ENCODE data around the gene ARID1A.

ARID1A gene

GRCh38 chr1:26759531-26759930 is 63.7 kb downstream of the ARID1A start:
- no peaks in the 10 kb centered on the region for H3K27me3 ChIP-seq (ENCODE audit: low read length)
- peaks cover 42% of the 10 kb centered on the region for H3K79me2 ChIP-seq (ENCODE audit: insufficient read depth, low read length)
- no peak for TF ChIP-seq EZH2phosphoT487 (conservative IDR thresholded peaks at IDR 0.05; ENCODE audit: low read length)
- no peak for TF ChIP-seq CTCF (IDR thresholded peaks at IDR 0.05; ENCODE audit: insufficient read depth, low read length, poor library complexity, severe bottlenecking)
- no peak overlapping the region for H2AFZ ChIP-seq (ENCODE audit: low read depth, low read length, severe bottlenecking)
- H3F3A ChIP-seq (ENCODE audit: insufficient read depth), result no peaks in the 10 kb centered on the region
- no peak overlapping the region for H3K4me3 ChIP-seq (ENCODE audit: insufficient read depth, low read length, poor library complexity, severe bottlenecking)
- no peaks in the 10 kb centered on the region for H4K20me1 ChIP-seq (ENCODE audit: low read depth, low read length)
- no peaks in the 10 kb centered on the region for H3K9me3 ChIP-seq (ENCODE audit: insufficient read depth, low read length)
- H3K36me3 ChIP-seq (ENCODE audit: low read length), result peaks cover 49% of the 10 kb centered on the region
- H3K9me2 ChIP-seq (replicated peaks; ENCODE audit: insufficient read depth, low read length), result no peaks in the 10 kb centered on the region
- H3K9ac ChIP-seq (ENCODE audit: low read length), result no peak overlapping the region
- no peak overlapping the region for H3K4me2 ChIP-seq (ENCODE audit: low read depth, low read length, poor library complexity, severe bottlenecking)
- no peak overlapping the region for H3K27ac ChIP-seq (ENCODE audit: low read depth, low read length)

- Histone ChIP-seq H4K20me1 (ENCODE audit: low read depth, low read length) (no peaks in the 10 kb centered on the region), H3K79me2 (ENCODE audit: insufficient read depth, low read length) (peaks cover 31% of the 10 kb centered on the region), H2AFZ (ENCODE audit: low read depth, low read length, severe bottlenecking) (no peak overlapping the region), H3K4me2 (ENCODE audit: low read depth, low read length, poor library complexity, severe bottlenecking) (no peak overlapping the region), H3F3A (ENCODE audit: insufficient read depth) (no peaks in the 10 kb centered on the region), H3K27ac (ENCODE audit: low read depth, low read length) (no peak overlapping the region), H3K36me3 (ENCODE audit: low read length) (peaks cover 50% of the 10 kb centered on the region), H3K9me3 (ENCODE audit: insufficient read depth, low read length) (no peaks in the 10 kb centered on the region), H3K9me2 (replicated peaks; ENCODE audit: insufficient read depth, low read length) (no peaks in the 10 kb centered on the region), H3K27me3 (ENCODE audit: low read length) (no peaks in the 10 kb centered on the region), H3K9ac (ENCODE audit: low read length) (no peak overlapping the region), H3K4me3 (ENCODE audit: insufficient read depth, low read length, poor library complexity, severe bottlenecking) (no peak overlapping the region)
- TF ChIP-seq EZH2phosphoT487 (conservative IDR thresholded peaks at IDR 0.05; ENCODE audit: low read length) (no peak), CTCF (IDR thresholded peaks at IDR 0.05; ENCODE audit: insufficient read depth, low read length, poor library complexity, severe bottlenecking) (no peak)
Observed at GRCh38 chr1:26761217-26761616, 65.4 kb downstream of the ARID1A start.

- H2AFZ ChIP-seq (ENCODE audit: low read depth, low read length, severe bottlenecking), result no peak overlapping the region
- H3K36me3 ChIP-seq (ENCODE audit: low read length), result peaks cover 56% of the 10 kb centered on the region
- no peak overlapping the region for H3K4me3 ChIP-seq (ENCODE audit: insufficient read depth, low read length, poor library complexity, severe bottlenecking)
- H3K79me2 ChIP-seq (ENCODE audit: insufficient read depth, low read length), result peaks cover 5% of the 10 kb centered on the region; the same call in 1 of the 2 replicates
- H3K9me3 ChIP-seq (ENCODE audit: insufficient read depth, low read length), result no peaks in the 10 kb centered on the region
- H3K9ac ChIP-seq (ENCODE audit: low read length), result no peak overlapping the region
- no peaks in the 10 kb centered on the region for H4K20me1 ChIP-seq (ENCODE audit: low read depth, low read length)
- H3K9me2 ChIP-seq (replicated peaks; ENCODE audit: insufficient read depth, low read length), result no peaks in the 10 kb centered on the region
- H3F3A ChIP-seq (ENCODE audit: insufficient read depth), result peaks cover 5% of the 10 kb centered on the region; the same call in 1 of the 2 replicates
- no peak overlapping the region for H3K4me2 ChIP-seq (ENCODE audit: low read depth, low read length, poor library complexity, severe bottlenecking)
- no peak overlapping the region for H3K27ac ChIP-seq (ENCODE audit: low read depth, low read length)
- TF ChIP-seq EZH2phosphoT487 (conservative IDR thresholded peaks at IDR 0.05; ENCODE audit: low read length) (no peak), CTCF (IDR thresholded peaks at IDR 0.05; ENCODE audit: insufficient read depth, low read length, poor library complexity, severe bottlenecking) (no peak)
- no peaks in the 10 kb centered on the region for H3K27me3 ChIP-seq (ENCODE audit: low read length)
Observed at GRCh38 chr1:26767714-26768113, 71.9 kb downstream of the ARID1A start.
